Measurements from ENCODE around the gene ABCC6.

The ABCC6 gene

DNA sequence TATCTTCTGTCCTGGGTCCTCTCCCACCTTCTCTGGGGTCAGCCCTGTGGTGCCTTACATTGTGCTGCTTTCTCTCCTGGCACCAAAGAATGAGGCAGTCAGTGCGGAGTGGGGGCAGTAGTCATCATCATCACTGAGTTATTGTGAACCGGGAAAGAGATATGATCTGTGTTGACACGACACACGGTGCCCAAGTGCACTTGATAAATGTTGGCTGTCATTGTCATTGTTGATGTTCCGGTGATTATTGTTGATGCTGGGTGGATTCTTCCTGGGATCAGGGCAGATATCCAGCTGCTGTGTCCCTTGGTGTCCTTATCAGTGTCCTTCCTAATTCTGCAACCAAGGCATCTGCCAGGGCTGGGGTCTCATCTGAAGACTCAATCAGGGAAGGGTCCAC, 121.7 kb downstream of the ABCC6 start:
- no peak overlapping the region for H3K27ac ChIP-seq (replicated peaks)

DNA sequence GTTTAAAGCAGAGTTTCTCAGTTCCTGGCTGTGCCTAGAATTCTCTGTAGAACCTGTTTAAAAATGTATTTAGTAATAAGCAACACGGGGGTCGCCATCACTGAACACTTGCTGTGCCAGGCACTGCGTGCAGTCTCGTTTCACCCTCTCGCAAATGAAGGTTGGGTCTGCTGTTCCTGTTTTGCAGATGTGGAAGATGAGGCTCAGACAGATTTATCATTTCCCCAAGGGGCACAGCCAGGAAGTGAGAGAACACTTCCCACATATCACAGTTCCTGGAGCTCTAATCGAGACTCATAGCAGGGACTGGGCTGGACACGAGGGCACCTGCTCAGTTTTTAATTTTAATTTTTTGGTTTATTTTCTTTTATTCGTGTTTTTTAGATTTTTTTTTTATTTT, 122.7 kb downstream of the ABCC6 start:
- TF ChIP-seq, protein P1, sequence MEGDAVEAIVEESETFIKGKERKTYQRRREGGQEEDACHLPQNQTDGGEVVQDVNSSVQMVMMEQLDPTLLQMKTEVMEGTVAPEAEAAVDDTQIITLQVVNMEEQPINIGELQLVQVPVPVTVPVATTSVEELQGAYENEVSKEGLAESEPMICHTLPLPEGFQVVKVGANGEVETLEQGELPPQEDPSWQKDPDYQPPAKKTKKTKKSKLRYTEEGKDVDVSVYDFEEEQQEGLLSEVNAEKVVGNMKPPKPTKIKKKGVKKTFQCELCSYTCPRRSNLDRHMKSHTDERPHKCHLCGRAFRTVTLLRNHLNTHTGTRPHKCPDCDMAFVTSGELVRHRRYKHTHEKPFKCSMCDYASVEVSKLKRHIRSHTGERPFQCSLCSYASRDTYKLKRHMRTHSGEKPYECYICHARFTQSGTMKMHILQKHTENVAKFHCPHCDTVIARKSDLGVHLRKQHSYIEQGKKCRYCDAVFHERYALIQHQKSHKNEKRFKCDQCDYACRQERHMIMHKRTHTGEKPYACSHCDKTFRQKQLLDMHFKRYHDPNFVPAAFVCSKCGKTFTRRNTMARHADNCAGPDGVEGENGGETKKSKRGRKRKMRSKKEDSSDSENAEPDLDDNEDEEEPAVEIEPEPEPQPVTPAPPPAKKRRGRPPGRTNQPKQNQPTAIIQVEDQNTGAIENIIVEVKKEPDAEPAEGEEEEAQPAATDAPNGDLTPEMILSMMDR (IDR thresholded peaks at IDR 0.05; ENCODE audit: insufficient read depth, low read length) = no peak
- TF ChIP-seq, protein P2, sequence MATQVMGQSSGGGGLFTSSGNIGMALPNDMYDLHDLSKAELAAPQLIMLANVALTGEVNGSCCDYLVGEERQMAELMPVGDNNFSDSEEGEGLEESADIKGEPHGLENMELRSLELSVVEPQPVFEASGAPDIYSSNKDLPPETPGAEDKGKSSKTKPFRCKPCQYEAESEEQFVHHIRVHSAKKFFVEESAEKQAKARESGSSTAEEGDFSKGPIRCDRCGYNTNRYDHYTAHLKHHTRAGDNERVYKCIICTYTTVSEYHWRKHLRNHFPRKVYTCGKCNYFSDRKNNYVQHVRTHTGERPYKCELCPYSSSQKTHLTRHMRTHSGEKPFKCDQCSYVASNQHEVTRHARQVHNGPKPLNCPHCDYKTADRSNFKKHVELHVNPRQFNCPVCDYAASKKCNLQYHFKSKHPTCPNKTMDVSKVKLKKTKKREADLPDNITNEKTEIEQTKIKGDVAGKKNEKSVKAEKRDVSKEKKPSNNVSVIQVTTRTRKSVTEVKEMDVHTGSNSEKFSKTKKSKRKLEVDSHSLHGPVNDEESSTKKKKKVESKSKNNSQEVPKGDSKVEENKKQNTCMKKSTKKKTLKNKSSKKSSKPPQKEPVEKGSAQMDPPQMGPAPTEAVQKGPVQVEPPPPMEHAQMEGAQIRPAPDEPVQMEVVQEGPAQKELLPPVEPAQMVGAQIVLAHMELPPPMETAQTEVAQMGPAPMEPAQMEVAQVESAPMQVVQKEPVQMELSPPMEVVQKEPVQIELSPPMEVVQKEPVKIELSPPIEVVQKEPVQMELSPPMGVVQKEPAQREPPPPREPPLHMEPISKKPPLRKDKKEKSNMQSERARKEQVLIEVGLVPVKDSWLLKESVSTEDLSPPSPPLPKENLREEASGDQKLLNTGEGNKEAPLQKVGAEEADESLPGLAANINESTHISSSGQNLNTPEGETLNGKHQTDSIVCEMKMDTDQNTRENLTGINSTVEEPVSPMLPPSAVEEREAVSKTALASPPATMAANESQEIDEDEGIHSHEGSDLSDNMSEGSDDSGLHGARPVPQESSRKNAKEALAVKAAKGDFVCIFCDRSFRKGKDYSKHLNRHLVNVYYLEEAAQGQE (IDR thresholded peaks at IDR 0.05; ENCODE audit: insufficient replicate concordance, low read depth) = no peak
- TF ChIP-seq GABPA (IDR thresholded peaks at IDR 0.05; ENCODE audit: low read depth) = no peak
- TF ChIP-seq POLR2AphosphoS5 (IDR thresholded peaks at IDR 0.05; ENCODE audit: low read depth) = no peak
- no peak for TF ChIP-seq SPI1 (IDR thresholded peaks at IDR 0.05; ENCODE audit: borderline replicate concordance, low read depth)
- H3K4me3 ChIP-seq (replicated peaks; ENCODE audit: insufficient read depth, low read length) = no peak overlapping the region
- DNase-seq (ENCODE audit: low read depth in 1 of 2, low spot score in 1 of 2) = no peak
- no peaks in the 10 kb centered on the region for H3K27me3 ChIP-seq (ENCODE audit: insufficient read depth, poor library complexity, severe bottlenecking)
- H3K27ac ChIP-seq (replicated peaks) = no peak overlapping the region

More for the DNA sequence above, 121.7 kb downstream of the ABCC6 start:
- Histone ChIP-seq H3K27me3 (ENCODE audit: insufficient read depth, poor library complexity, severe bottlenecking) (no peaks in the 10 kb centered on the region), H3K4me3 (replicated peaks; ENCODE audit: insufficient read depth, low read length) (no peak overlapping the region)
- DNase-seq (ENCODE audit: low read depth in 1 of 2, low spot score in 1 of 2) = no peak
- TF ChIP-seq SPI1 (IDR thresholded peaks at IDR 0.05; ENCODE audit: borderline replicate concordance, low read depth) (no peak), GABPA (IDR thresholded peaks at IDR 0.05; ENCODE audit: low read depth) (no peak), POLR2AphosphoS5 (IDR thresholded peaks at IDR 0.05; ENCODE audit: low read depth) (no peak)
- TF ChIP-seq, protein P2 (IDR thresholded peaks at IDR 0.05; ENCODE audit: insufficient replicate concordance, low read depth) = no peak
- TF ChIP-seq, protein P1 (IDR thresholded peaks at IDR 0.05; ENCODE audit: insufficient read depth, low read length) = no peak

DNA sequence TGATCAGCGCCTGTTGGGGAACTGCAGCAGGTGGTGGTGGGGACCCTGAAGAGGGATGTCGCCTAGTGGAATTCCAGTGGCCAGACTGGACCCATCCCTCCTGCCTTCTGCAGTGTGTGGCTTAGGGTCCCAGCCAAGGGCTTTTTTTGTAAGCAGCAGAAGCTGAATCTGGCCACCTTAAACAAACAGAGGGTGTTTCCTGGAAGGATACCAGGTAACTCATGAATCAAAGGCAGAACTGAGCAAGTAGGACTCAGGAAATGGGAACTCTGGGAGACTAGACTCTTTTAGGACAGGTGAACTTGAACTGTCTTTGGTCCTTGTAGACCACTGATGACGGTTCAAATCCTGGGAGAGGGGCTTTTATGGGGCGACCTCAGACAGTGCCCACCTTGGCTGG, 124.0 kb downstream of the ABCC6 start:
- no peak overlapping the region for H3K27ac ChIP-seq (replicated peaks)
- TF ChIP-seq, protein P1 (IDR thresholded peaks at IDR 0.05; ENCODE audit: insufficient read depth, low read length) = no peak
- TF ChIP-seq SPI1 (IDR thresholded peaks at IDR 0.05; ENCODE audit: borderline replicate concordance, low read depth) (no peak), POLR2AphosphoS5 (IDR thresholded peaks at IDR 0.05; ENCODE audit: low read depth) (no peak), GABPA (IDR thresholded peaks at IDR 0.05; ENCODE audit: low read depth) (no peak)
- TF ChIP-seq, protein P2 (IDR thresholded peaks at IDR 0.05; ENCODE audit: insufficient replicate concordance, low read depth) = no peak
- H3K4me3 ChIP-seq (replicated peaks; ENCODE audit: insufficient read depth, low read length) = no peak overlapping the region
- DNase-seq (ENCODE audit: low read depth in 1 of 2, low spot score in 1 of 2) = no peak
- H3K27me3 ChIP-seq (ENCODE audit: insufficient read depth, poor library complexity, severe bottlenecking) = no peaks in the 10 kb centered on the region
